ENCODE data around the gene VWA5A.

- TF ChIP-seq CTCF (IDR thresholded peaks at IDR 0.05; ENCODE audit: insufficient read depth, low read depth, low read length) = no peak
- TF ChIP-seq EZH2 (IDR thresholded peaks at IDR 0.05; ENCODE audit: insufficient read depth, low read length) = no peak
Measured at GRCh38 chr11:124090996-124091395, 24.3 kb upstream of the VWA5A start.

All from astrocyte (in vitro differentiated cells and primary cell).